GM12891 (cell line): ENCODE results near the gene MADD.

Experiments
- PAX5 ChIP-seq: IDR thresholded peaks from 2 replicates; pipeline ENCODE4 v1.6.1; 2011; ENCODE audit warnings: low read length, moderate library complexity, mild to moderate bottlenecking; ENCODE audit not compliant: insufficient read depth, severe bottlenecking
- POLR2A ChIP-seq: IDR thresholded peaks from 2 replicates; pipeline ENCODE4 v1.6.1; 2011; ENCODE audit warnings: low read depth, low read length, control low read depth
- POLR2AphosphoS5 ChIP-seq: IDR thresholded peaks from 2 replicates; pipeline ENCODE4 v1.6.1; 2011; ENCODE audit warnings: low read depth, low read length, control low read depth
- POU2F2 ChIP-seq: IDR thresholded peaks from 2 replicates; pipeline ENCODE4 v1.6.1; 2011; ENCODE audit warnings: low read depth, mild to moderate bottlenecking, control low read depth, low read length, moderate library complexity
- SPI1 ChIP-seq: IDR thresholded peaks from 2 replicates; pipeline ENCODE4 v1.6.1; 2011; ENCODE audit warnings: low read depth, low read length, control low read depth
- TAF1 ChIP-seq: IDR thresholded peaks from 2 replicates; pipeline ENCODE4 v1.6.1; 2011; ENCODE audit warnings: low read depth, low read length, control low read depth

GRCh38 chr11:47296045-47296444 lies 26.1 kb downstream of the MADD start:
- TF ChIP-seq POLR2A, result no peak
- no peak for TF ChIP-seq POLR2AphosphoS5
- no peak for TF ChIP-seq TAF1
- no peak for TF ChIP-seq SPI1
- TF ChIP-seq PAX5, result no peak
- TF ChIP-seq POU2F2, result no peak
